WTC11 (cell line): ENCODE results near the gene AFF3. TPM values are rescaled to one million over a fixed set of nuclear protein-coding genes. Genes with fewer than 3 reads are reported as not detected.

Experiments used
- ATAC-seq: fragments of 200-7000 bp; cut with Tn5 transposase; 2 replicates; pipeline ENCODE4 v1.10.0; 2021; ENCODE audit warnings: mild to moderate bottlenecking, moderate library complexity
- CTCF ChIA-PET: fragments of 300-600 bp; sonication (Branson Sonifier 250); formaldehyde crosslinking; loops from one replicate; lab custom pipeline; 2021; ENCODE audit warnings: antibody characterized with exemption; lab: Charles Lee
- POLR2A ChIA-PET: fragments of 350-600 bp; sonication (Branson Sonifier 250); formaldehyde crosslinking; loops from one replicate; lab custom pipeline; 2021; ENCODE audit warnings: antibody characterized with exemption; lab: Charles Lee
- DNase-seq: peaks from one replicate; pipeline ENCODE4 v3.0.0; 2021; ENCODE audit warnings: low spot score
- H3K27ac Mint-ChIP-seq: 2 replicates; pipeline ENCODE4 v1.8.0; 2021; ENCODE audit warnings: mixed read lengths
- H3K27me3 Mint-ChIP-seq: 2 replicates; pipeline ENCODE4 v1.8.0; 2021; ENCODE audit warnings: low read depth, mild to moderate bottlenecking, moderate library complexity, mixed read lengths
- H3K36me3 Mint-ChIP-seq: 2 replicates; pipeline ENCODE4 v1.8.0; 2021; ENCODE audit warnings: mixed read lengths
- H3K4me1 Mint-ChIP-seq: 2 replicates; pipeline ENCODE4 v1.8.0; 2022; ENCODE audit warnings: mixed read lengths
- H3K4me3 Mint-ChIP-seq: 2 replicates; pipeline ENCODE4 v1.8.0; 2021; ENCODE audit warnings: mild to moderate bottlenecking, moderate library complexity, mixed read lengths
- H3K9me3 Mint-ChIP-seq: 2 replicates; pipeline ENCODE4 v1.8.0; 2021; ENCODE audit warnings: mixed read lengths
- ATF1 ChIP-seq: sonication (generic); formaldehyde crosslinking; IDR thresholded peaks from 2 replicates; pipeline ENCODE4 v1.8.1; 2023; ENCODE audit warnings: mild to moderate bottlenecking, moderate library complexity, missing genetic modification reagents
- ATF3 ChIP-seq: sonication (generic); formaldehyde crosslinking; conservative IDR thresholded peaks from 2 replicates; pipeline ENCODE4 v1.8.1; 2022; ENCODE audit warnings: mild to moderate bottlenecking, missing genetic modification reagents
- CREB1 ChIP-seq: sonication (generic); formaldehyde crosslinking; IDR thresholded peaks from 2 replicates; pipeline ENCODE4 v1.8.0; 2023; ENCODE audit warnings: mild to moderate bottlenecking, missing genetic modification reagents
- E2F4 ChIP-seq: sonication (generic); formaldehyde crosslinking; IDR thresholded peaks from 2 replicates; pipeline ENCODE4 v1.8.1; 2022; ENCODE audit warnings: low read depth, mild to moderate bottlenecking, moderate library complexity, missing genetic modification reagents, borderline replicate concordance
- ETV6 ChIP-seq: sonication (generic); formaldehyde crosslinking; IDR thresholded peaks from 2 replicates; pipeline ENCODE4 v1.8.1; 2022; ENCODE audit warnings: mild to moderate bottlenecking, missing genetic modification reagents
- GTF2I ChIP-seq: fragments of 250-450 bp; sonication (Bioruptor Pico); conservative IDR thresholded peaks from 2 replicates; pipeline ENCODE4 v1.4.0; 2021; ENCODE audit warnings: mild to moderate bottlenecking
- MLX ChIP-seq: sonication (generic); formaldehyde crosslinking; IDR thresholded peaks from 2 replicates; pipeline ENCODE4 v1.8.1; 2023; ENCODE audit warnings: mild to moderate bottlenecking, missing genetic modification reagents, moderate library complexity
- SOX15 ChIP-seq: fragments of 250-450 bp; sonication (Bioruptor Pico); IDR thresholded peaks from 2 replicates; pipeline ENCODE4 v1.9.0; 2021; ENCODE audit warnings: mild to moderate bottlenecking
- SP1 ChIP-seq: sonication (generic); formaldehyde crosslinking; conservative IDR thresholded peaks from 2 replicates; pipeline ENCODE4 v1.8.1; 2022; ENCODE audit warnings: missing genetic modification reagents
- USF1 ChIP-seq: sonication (generic); formaldehyde crosslinking; IDR thresholded peaks from 2 replicates; pipeline ENCODE4 v1.8.0; 2022; ENCODE audit warnings: mild to moderate bottlenecking, missing genetic modification reagents
- total RNA-seq: library from RNA; stranded (reverse); gene quantifications from 3 replicates; pipeline ENCODE4 v1.2.3, GENCODE V29; 2021
- TF ChIP-seq, protein P1 (sequence below): sonication (generic); formaldehyde crosslinking; IDR thresholded peaks from 2 replicates; pipeline ENCODE4 v1.8.0; 2023; ENCODE audit warnings: missing genetic modification reagents, mild to moderate bottlenecking, borderline replicate concordance
- TF ChIP-seq, protein P2 (sequence below): sonication (generic); formaldehyde crosslinking; IDR thresholded peaks from 2 replicates; pipeline ENCODE4 v1.8.1; 2022; ENCODE audit warnings: mild to moderate bottlenecking, moderate library complexity, missing genetic modification reagents
- TF ChIP-seq, protein P3 (sequence below): fragments of 250-450 bp; sonication (Bioruptor Pico); IDR thresholded peaks from 2 replicates; pipeline ENCODE4 v1.9.0; 2021; ENCODE audit warnings: mild to moderate bottlenecking, borderline replicate concordance

The AFF3 gene
- total RNA-seq, 1 experiment from 2014 or later = 1.2 TPM

- no peaks in the 10 kb centered on the region; the same call in 1 of the 2 replicates for H3K27me3 Mint-ChIP-seq
- TF ChIP-seq, protein P1, sequence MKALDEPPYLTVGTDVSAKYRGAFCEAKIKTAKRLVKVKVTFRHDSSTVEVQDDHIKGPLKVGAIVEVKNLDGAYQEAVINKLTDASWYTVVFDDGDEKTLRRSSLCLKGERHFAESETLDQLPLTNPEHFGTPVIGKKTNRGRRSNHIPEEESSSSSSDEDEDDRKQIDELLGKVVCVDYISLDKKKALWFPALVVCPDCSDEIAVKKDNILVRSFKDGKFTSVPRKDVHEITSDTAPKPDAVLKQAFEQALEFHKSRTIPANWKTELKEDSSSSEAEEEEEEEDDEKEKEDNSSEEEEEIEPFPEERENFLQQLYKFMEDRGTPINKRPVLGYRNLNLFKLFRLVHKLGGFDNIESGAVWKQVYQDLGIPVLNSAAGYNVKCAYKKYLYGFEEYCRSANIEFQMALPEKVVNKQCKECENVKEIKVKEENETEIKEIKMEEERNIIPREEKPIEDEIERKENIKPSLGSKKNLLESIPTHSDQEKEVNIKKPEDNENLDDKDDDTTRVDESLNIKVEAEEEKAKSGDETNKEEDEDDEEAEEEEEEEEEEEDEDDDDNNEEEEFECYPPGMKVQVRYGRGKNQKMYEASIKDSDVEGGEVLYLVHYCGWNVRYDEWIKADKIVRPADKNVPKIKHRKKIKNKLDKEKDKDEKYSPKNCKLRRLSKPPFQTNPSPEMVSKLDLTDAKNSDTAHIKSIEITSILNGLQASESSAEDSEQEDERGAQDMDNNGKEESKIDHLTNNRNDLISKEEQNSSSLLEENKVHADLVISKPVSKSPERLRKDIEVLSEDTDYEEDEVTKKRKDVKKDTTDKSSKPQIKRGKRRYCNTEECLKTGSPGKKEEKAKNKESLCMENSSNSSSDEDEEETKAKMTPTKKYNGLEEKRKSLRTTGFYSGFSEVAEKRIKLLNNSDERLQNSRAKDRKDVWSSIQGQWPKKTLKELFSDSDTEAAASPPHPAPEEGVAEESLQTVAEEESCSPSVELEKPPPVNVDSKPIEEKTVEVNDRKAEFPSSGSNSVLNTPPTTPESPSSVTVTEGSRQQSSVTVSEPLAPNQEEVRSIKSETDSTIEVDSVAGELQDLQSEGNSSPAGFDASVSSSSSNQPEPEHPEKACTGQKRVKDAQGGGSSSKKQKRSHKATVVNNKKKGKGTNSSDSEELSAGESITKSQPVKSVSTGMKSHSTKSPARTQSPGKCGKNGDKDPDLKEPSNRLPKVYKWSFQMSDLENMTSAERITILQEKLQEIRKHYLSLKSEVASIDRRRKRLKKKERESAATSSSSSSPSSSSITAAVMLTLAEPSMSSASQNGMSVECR (CRISPR knock-in tag) = no peak
- TF ChIP-seq, protein P2, sequence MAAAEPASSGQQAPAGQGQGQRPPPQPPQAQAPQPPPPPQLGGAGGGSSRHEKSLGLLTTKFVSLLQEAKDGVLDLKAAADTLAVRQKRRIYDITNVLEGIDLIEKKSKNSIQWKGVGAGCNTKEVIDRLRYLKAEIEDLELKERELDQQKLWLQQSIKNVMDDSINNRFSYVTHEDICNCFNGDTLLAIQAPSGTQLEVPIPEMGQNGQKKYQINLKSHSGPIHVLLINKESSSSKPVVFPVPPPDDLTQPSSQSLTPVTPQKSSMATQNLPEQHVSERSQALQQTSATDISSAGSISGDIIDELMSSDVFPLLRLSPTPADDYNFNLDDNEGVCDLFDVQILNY (CRISPR knock-in tag) = no peak
- no peak for TF ChIP-seq CREB1 (CRISPR knock-in tag)
- TF ChIP-seq E2F4 (CRISPR knock-in tag) = no peak
- TF ChIP-seq MLX (CRISPR knock-in tag) = no peak
- TF ChIP-seq ETV6 (CRISPR knock-in tag) = no peak
- TF ChIP-seq SP1 (CRISPR knock-in tag) = no peak
- TF ChIP-seq USF1 (CRISPR knock-in tag) = no peak
- TF ChIP-seq GTF2I = no peak
- TF ChIP-seq ATF1 (CRISPR knock-in tag) = no peak
- no peak for TF ChIP-seq SOX15 (CRISPR knock-in tag)
- TF ChIP-seq, protein P3, sequence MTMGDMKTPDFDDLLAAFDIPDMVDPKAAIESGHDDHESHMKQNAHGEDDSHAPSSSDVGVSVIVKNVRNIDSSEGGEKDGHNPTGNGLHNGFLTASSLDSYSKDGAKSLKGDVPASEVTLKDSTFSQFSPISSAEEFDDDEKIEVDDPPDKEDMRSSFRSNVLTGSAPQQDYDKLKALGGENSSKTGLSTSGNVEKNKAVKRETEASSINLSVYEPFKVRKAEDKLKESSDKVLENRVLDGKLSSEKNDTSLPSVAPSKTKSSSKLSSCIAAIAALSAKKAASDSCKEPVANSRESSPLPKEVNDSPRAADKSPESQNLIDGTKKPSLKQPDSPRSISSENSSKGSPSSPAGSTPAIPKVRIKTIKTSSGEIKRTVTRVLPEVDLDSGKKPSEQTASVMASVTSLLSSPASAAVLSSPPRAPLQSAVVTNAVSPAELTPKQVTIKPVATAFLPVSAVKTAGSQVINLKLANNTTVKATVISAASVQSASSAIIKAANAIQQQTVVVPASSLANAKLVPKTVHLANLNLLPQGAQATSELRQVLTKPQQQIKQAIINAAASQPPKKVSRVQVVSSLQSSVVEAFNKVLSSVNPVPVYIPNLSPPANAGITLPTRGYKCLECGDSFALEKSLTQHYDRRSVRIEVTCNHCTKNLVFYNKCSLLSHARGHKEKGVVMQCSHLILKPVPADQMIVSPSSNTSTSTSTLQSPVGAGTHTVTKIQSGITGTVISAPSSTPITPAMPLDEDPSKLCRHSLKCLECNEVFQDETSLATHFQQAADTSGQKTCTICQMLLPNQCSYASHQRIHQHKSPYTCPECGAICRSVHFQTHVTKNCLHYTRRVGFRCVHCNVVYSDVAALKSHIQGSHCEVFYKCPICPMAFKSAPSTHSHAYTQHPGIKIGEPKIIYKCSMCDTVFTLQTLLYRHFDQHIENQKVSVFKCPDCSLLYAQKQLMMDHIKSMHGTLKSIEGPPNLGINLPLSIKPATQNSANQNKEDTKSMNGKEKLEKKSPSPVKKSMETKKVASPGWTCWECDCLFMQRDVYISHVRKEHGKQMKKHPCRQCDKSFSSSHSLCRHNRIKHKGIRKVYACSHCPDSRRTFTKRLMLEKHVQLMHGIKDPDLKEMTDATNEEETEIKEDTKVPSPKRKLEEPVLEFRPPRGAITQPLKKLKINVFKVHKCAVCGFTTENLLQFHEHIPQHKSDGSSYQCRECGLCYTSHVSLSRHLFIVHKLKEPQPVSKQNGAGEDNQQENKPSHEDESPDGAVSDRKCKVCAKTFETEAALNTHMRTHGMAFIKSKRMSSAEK (CRISPR knock-in tag) = no peak
- no peak for TF ChIP-seq ATF3 (CRISPR knock-in tag)
- TF ChIP-seq, all 79 proteins: peak for 0
- CTCF ChIA-PET = interaction anchor here (1.1 kb wide), 1 partner anchor 286 kb away, joined by 3 read pairs; no protein-coding TSS in a partner anchor
- no peak overlapping the region for H3K27ac Mint-ChIP-seq
- ATAC-seq (no peak), DNase-seq (no peak)
- peaks cover 17% of the 10 kb centered on the region for H3K4me1 Mint-ChIP-seq
- POLR2A ChIA-PET = no interaction called here
- no peaks in the 10 kb centered on the region for H3K9me3 Mint-ChIP-seq
- H3K36me3 Mint-ChIP-seq = no peaks in the 10 kb centered on the region
- H3K4me3 Mint-ChIP-seq = no peak overlapping the region
Measured at GRCh38 chr2:99974275-99974674, 168.1 kb downstream of the AFF3 start.
